MCF 10A (cell line): Measurements from ENCODE around the gene NAA16. TPM values are rescaled to one million over a fixed set of nuclear protein-coding genes. Genes with fewer than 3 reads are reported as not detected.

Experiments used
- BruUV-seq: library from RNA; stranded (reverse); fragments of 400-500 nt; replicated peaks from 2 replicates; lab custom pipeline; 2021; lab: Mats Ljungman, UMichigan
- CTCF ChIA-PET: fragments of 300-600 bp; sonication (Branson Sonifier 250); formaldehyde crosslinking; extraction: SDS; loops from one replicate; lab custom pipeline; 2021; ENCODE audit warnings: antibody characterized with exemption, inconsistent platforms; lab: Yijun Ruan, JAX
- POLR2A ChIA-PET: fragments of 300-600, 350-650 bp; sonication (Branson Sonifier 250); formaldehyde crosslinking; extraction: SDS; loops from one replicate; lab custom pipeline; 2020; ENCODE audit warnings: antibody characterized with exemption, inconsistent platforms; lab: Yijun Ruan, JAX
- DNase-seq: peaks from one replicate; pipeline ENCODE4 v3.0.0-alpha.2; 2018; ENCODE audit not compliant: unreplicated experiment
- H3K27ac Mint-ChIP-seq: one replicate; pipeline ENCODE4 v1.8.0; 2022; ENCODE audit warnings: mild to moderate bottlenecking, low read depth, mixed read lengths; ENCODE audit not compliant: unreplicated experiment
- H3K27me3 Mint-ChIP-seq: one replicate; pipeline ENCODE4 v1.8.0; 2022; ENCODE audit warnings: mixed read lengths; ENCODE audit not compliant: insufficient read depth, unreplicated experiment
- H3K36me3 Mint-ChIP-seq: one replicate; pipeline ENCODE4 v1.8.0; 2022; ENCODE audit warnings: mild to moderate bottlenecking, moderate library complexity, mixed read lengths; ENCODE audit not compliant: insufficient read depth, unreplicated experiment
- H3K4me1 Mint-ChIP-seq: one replicate; pipeline ENCODE4 v1.8.0; 2022; ENCODE audit warnings: mixed read lengths; ENCODE audit not compliant: insufficient read depth, unreplicated experiment
- H3K4me3 Mint-ChIP-seq: one replicate; pipeline ENCODE4 v1.8.0; 2022; ENCODE audit warnings: mild to moderate bottlenecking, moderate library complexity, mixed read lengths; ENCODE audit not compliant: unreplicated experiment
- H3K9me3 Mint-ChIP-seq: one replicate; pipeline ENCODE4 v1.8.0; 2022; ENCODE audit warnings: mixed read lengths; ENCODE audit not compliant: unreplicated experiment
- intact Hi-C: fragments of 100-400 bp; cut with micrococcal nuclease; formaldehyde crosslinking; loops from 2 replicates; pipeline ENCODE4 v1.14.1; 2022
- total RNA-seq: library from RNA; stranded (reverse); gene quantifications from 2 replicates; pipeline ENCODE4 v1.2.3, GENCODE V29; 2022
- TF ChIP-seq, protein P1 (sequence below): fragments of 200-600 bp; IDR thresholded peaks from one replicate; pipeline ENCODE4 v1.8.0; 2022; ENCODE audit warnings: antibody characterized with exemption, mild to moderate bottlenecking; ENCODE audit not compliant: unreplicated experiment

NAA16 gene
- total RNA-seq, 1 experiment from 2014 or later, result 13.8 TPM

DNA sequence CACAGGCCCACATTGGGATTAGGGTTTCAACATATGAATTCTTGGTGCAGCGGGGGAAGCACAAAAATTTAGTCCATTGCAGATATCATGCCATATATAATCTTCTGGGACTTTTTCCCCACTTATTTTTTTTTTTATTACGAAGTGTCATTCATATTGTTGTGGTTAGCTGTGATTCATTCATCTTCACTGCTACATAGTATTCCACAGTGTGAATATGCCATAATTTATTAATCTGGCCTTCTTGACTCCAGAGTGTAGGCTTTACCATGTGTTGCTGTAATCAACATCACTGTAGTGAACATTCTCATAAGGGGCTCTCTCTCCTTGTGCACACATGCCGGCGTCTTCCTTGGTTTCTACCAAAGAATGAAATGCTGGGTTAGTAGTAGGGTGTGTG lies 92.9 kb downstream of the NAA16 start:
- no TSS peak for BruUV-seq
- H3K4me1 Mint-ChIP-seq, result no peaks in the 10 kb centered on the region
- TF ChIP-seq, protein P1, sequence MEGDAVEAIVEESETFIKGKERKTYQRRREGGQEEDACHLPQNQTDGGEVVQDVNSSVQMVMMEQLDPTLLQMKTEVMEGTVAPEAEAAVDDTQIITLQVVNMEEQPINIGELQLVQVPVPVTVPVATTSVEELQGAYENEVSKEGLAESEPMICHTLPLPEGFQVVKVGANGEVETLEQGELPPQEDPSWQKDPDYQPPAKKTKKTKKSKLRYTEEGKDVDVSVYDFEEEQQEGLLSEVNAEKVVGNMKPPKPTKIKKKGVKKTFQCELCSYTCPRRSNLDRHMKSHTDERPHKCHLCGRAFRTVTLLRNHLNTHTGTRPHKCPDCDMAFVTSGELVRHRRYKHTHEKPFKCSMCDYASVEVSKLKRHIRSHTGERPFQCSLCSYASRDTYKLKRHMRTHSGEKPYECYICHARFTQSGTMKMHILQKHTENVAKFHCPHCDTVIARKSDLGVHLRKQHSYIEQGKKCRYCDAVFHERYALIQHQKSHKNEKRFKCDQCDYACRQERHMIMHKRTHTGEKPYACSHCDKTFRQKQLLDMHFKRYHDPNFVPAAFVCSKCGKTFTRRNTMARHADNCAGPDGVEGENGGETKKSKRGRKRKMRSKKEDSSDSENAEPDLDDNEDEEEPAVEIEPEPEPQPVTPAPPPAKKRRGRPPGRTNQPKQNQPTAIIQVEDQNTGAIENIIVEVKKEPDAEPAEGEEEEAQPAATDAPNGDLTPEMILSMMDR, result no peak
- H3K27ac Mint-ChIP-seq, result no peak overlapping the region
- H3K4me3 Mint-ChIP-seq, result no peak overlapping the region
- H3K36me3 Mint-ChIP-seq, result no peaks in the 10 kb centered on the region
- ChIA-PET CTCF (interaction anchor here (0.6 to 1.0 kb wide), 2 partner anchors 249 to 303 kb away, joined by 3 read pairs; no protein-coding TSS in a partner anchor), POLR2A (interaction anchor here (0.6 kb wide), 1 partner anchor 451 kb away, joined by 3 read pairs; no protein-coding TSS in a partner anchor)
- no peak for DNase-seq
- no peaks in the 10 kb centered on the region for H3K9me3 Mint-ChIP-seq
- H3K27me3 Mint-ChIP-seq, result no peaks in the 10 kb centered on the region
- intact Hi-C loops, result no loop called here

GRCh38 chr13:41405367-41405766 lies 94.3 kb downstream of the NAA16 start:
- H3K27ac Mint-ChIP-seq, result no peak overlapping the region
- no peak overlapping the region for H3K4me3 Mint-ChIP-seq
- no TSS peak for BruUV-seq
- no peaks in the 10 kb centered on the region for H3K9me3 Mint-ChIP-seq
- CTCF ChIA-PET, result interaction anchor here (0.6 to 1.1 kb wide), 3 partner anchors 35 to 272 kb away, joined by 3 to 6 read pairs (median 3); no protein-coding TSS in a partner anchor
- H3K4me1 Mint-ChIP-seq, result no peaks in the 10 kb centered on the region
- POLR2A ChIA-PET, result interaction anchor here (1.7 kb wide), 1 partner anchor 247 kb away, joined by 7 read pairs; no protein-coding TSS in a partner anchor
- DNase-seq, result no peak
- H3K36me3 Mint-ChIP-seq, result no peaks in the 10 kb centered on the region
- TF ChIP-seq, protein P1, result no peak
- intact Hi-C loops, result no loop called here
- H3K27me3 Mint-ChIP-seq, result no peaks in the 10 kb centered on the region

GRCh38 chr13:41407380-41407779 lies 96.3 kb downstream of the NAA16 start:
- TF ChIP-seq, protein P1, result no peak
- no TSS peak for BruUV-seq
- ChIA-PET CTCF (interaction anchor here (7.6 kb wide), 1 partner anchor 247 kb away, joined by 122 read pairs; no protein-coding TSS in a partner anchor), POLR2A (interaction anchor here (0.7 kb wide), 1 partner anchor 243 kb away, joined by 3 read pairs; no protein-coding TSS in a partner anchor)
- H3K4me1 Mint-ChIP-seq, result no peaks in the 10 kb centered on the region
- H3K9me3 Mint-ChIP-seq, result no peaks in the 10 kb centered on the region
- H3K27me3 Mint-ChIP-seq, result no peaks in the 10 kb centered on the region
- DNase-seq, result no peak
- intact Hi-C loops, result no loop called here
- H3K36me3 Mint-ChIP-seq, result no peaks in the 10 kb centered on the region
- H3K27ac Mint-ChIP-seq, result no peak overlapping the region
- H3K4me3 Mint-ChIP-seq, result no peak overlapping the region

- no peaks in the 10 kb centered on the region for H3K36me3 Mint-ChIP-seq
- H3K27ac Mint-ChIP-seq, result no peak overlapping the region
- no peak overlapping the region for H3K4me3 Mint-ChIP-seq
- POLR2A ChIA-PET, result no interaction called here
- TF ChIP-seq, protein P1, result no peak
- no peak for DNase-seq
- intact Hi-C loops, result no loop called here
- CTCF ChIA-PET, result interaction anchor here (7.6 kb wide), 1 partner anchor 246 kb away, joined by 122 read pairs; no protein-coding TSS in a partner anchor
- no peaks in the 10 kb centered on the region for H3K4me1 Mint-ChIP-seq
- H3K9me3 Mint-ChIP-seq, result no peaks in the 10 kb centered on the region
- no peaks in the 10 kb centered on the region for H3K27me3 Mint-ChIP-seq
- no TSS peak for BruUV-seq
Measured at GRCh38 chr13:41408121-41408520, 97.1 kb downstream of the NAA16 start.
